WTC11 (cell line): Measurements from ENCODE around the gene RAC3. TPM values are rescaled to one million over a fixed set of nuclear protein-coding genes. Genes with fewer than 3 reads are reported as not detected.

Experiments used
- ATAC-seq: fragments of 200-7000 bp; cut with Tn5 transposase; 2 replicates; pipeline ENCODE4 v1.10.0; 2021; ENCODE audit warnings: mild to moderate bottlenecking, moderate library complexity
- CTCF ChIA-PET: fragments of 300-600 bp; sonication (Branson Sonifier 250); formaldehyde crosslinking; loops from one replicate; lab custom pipeline; 2021; ENCODE audit warnings: antibody characterized with exemption; lab: Charles Lee
- POLR2A ChIA-PET: fragments of 350-600 bp; sonication (Branson Sonifier 250); formaldehyde crosslinking; loops from one replicate; lab custom pipeline; 2021; ENCODE audit warnings: antibody characterized with exemption; lab: Charles Lee
- DNase-seq: peaks from one replicate; pipeline ENCODE4 v3.0.0; 2021; ENCODE audit warnings: low spot score
- H3K27ac Mint-ChIP-seq: 2 replicates; pipeline ENCODE4 v1.8.0; 2021; ENCODE audit warnings: mixed read lengths
- H3K27me3 Mint-ChIP-seq: 2 replicates; pipeline ENCODE4 v1.8.0; 2021; ENCODE audit warnings: low read depth, mild to moderate bottlenecking, moderate library complexity, mixed read lengths
- H3K36me3 Mint-ChIP-seq: 2 replicates; pipeline ENCODE4 v1.8.0; 2021; ENCODE audit warnings: mixed read lengths
- H3K4me1 Mint-ChIP-seq: 2 replicates; pipeline ENCODE4 v1.8.0; 2022; ENCODE audit warnings: mixed read lengths
- H3K4me3 Mint-ChIP-seq: 2 replicates; pipeline ENCODE4 v1.8.0; 2021; ENCODE audit warnings: mild to moderate bottlenecking, moderate library complexity, mixed read lengths
- H3K9me3 Mint-ChIP-seq: 2 replicates; pipeline ENCODE4 v1.8.0; 2021; ENCODE audit warnings: mixed read lengths
- ATF3 ChIP-seq: sonication (generic); formaldehyde crosslinking; conservative IDR thresholded peaks from 2 replicates; pipeline ENCODE4 v1.8.1; 2022; ENCODE audit warnings: mild to moderate bottlenecking, missing genetic modification reagents
- CDX4 ChIP-seq: fragments of 250-450 bp; sonication (Bioruptor Pico); IDR thresholded peaks from 2 replicates; pipeline ENCODE4 v1.9.0; 2021; ENCODE audit warnings: moderate library complexity, mild to moderate bottlenecking, inconsistent platforms, borderline replicate concordance
- CTCF ChIP-seq: fragments of 200-600 bp; IDR thresholded peaks from 2 replicates; pipeline ENCODE4 v1.8.0; 2022; ENCODE audit warnings: antibody characterized with exemption
- ESRRA ChIP-seq: sonication (generic); formaldehyde crosslinking; IDR thresholded peaks from 2 replicates; pipeline ENCODE4 v1.8.1; 2022; ENCODE audit warnings: mild to moderate bottlenecking, missing genetic modification reagents, borderline replicate concordance
- KAT7 ChIP-seq: sonication (generic); formaldehyde crosslinking; IDR thresholded peaks from 2 replicates; pipeline ENCODE4 v1.8.1; 2023; ENCODE audit warnings: missing genetic modification reagents, mild to moderate bottlenecking, borderline replicate concordance
- NFATC4 ChIP-seq: fragments of 250-450 bp; sonication (Bioruptor Pico); IDR thresholded peaks from 2 replicates; pipeline ENCODE4 v1.9.0; 2021; ENCODE audit warnings: mild to moderate bottlenecking
- NR1H2 ChIP-seq: sonication (generic); formaldehyde crosslinking; IDR thresholded peaks from 2 replicates; pipeline ENCODE4 v1.9.0; 2021; ENCODE audit warnings: mild to moderate bottlenecking, moderate library complexity, missing genetic modification reagents
- PRRX2 ChIP-seq: fragments of 250-450 bp; sonication (Bioruptor Pico); IDR thresholded peaks from 2 replicates; pipeline ENCODE4 v1.8.0; 2021; ENCODE audit warnings: mild to moderate bottlenecking
- RELA ChIP-seq: sonication (generic); formaldehyde crosslinking; IDR thresholded peaks from 2 replicates; pipeline ENCODE4 v1.8.1; 2022; ENCODE audit warnings: missing genetic modification reagents, mild to moderate bottlenecking, borderline replicate concordance
- TCF7 ChIP-seq: sonication (generic); formaldehyde crosslinking; IDR thresholded peaks from 2 replicates; pipeline ENCODE4 v1.8.0; 2022; ENCODE audit warnings: mild to moderate bottlenecking, low read depth, missing genetic modification reagents, moderate library complexity
- ZNF219 ChIP-seq: sonication (generic); formaldehyde crosslinking; IDR thresholded peaks from 2 replicates; pipeline ENCODE4 v1.8.0; 2023; ENCODE audit warnings: missing genetic modification reagents, mild to moderate bottlenecking, borderline replicate concordance
- ZNF317 ChIP-seq: sonication (generic); formaldehyde crosslinking; IDR thresholded peaks from 2 replicates; pipeline ENCODE4 v1.8.1; 2023; ENCODE audit warnings: low read depth, mild to moderate bottlenecking, moderate library complexity, missing genetic modification reagents, borderline replicate concordance
- ZNF396 ChIP-seq: fragments of 250-450 bp; sonication (Bioruptor Pico); IDR thresholded peaks from 2 replicates; pipeline ENCODE4 v1.8.0; 2021; ENCODE audit warnings: mild to moderate bottlenecking, moderate library complexity, borderline replicate concordance
- total RNA-seq: library from RNA; stranded (reverse); gene quantifications from 3 replicates; pipeline ENCODE4 v1.2.3, GENCODE V29; 2021
- TF ChIP-seq, protein P1 (sequence below): sonication (generic); formaldehyde crosslinking; IDR thresholded peaks from 2 replicates; pipeline ENCODE4 v1.8.0; 2022; ENCODE audit warnings: missing genetic modification reagents
- TF ChIP-seq, protein P2 (sequence below): sonication (generic); formaldehyde crosslinking; IDR thresholded peaks from 2 replicates; pipeline ENCODE4 v1.8.1; 2023; ENCODE audit warnings: mild to moderate bottlenecking, missing genetic modification reagents, borderline replicate concordance
- TF ChIP-seq, protein P3 (sequence below): sonication (generic); formaldehyde crosslinking; conservative IDR thresholded peaks from 2 replicates; pipeline ENCODE4 v1.8.1; 2023; ENCODE audit warnings: mild to moderate bottlenecking, low read depth, missing genetic modification reagents, moderate library complexity
- TF ChIP-seq, protein P4 (sequence below): sonication (generic); formaldehyde crosslinking; IDR thresholded peaks from 2 replicates; pipeline ENCODE4 v1.8.0; 2023; ENCODE audit warnings: missing genetic modification reagents
- TF ChIP-seq, protein P5 (sequence below): sonication (generic); formaldehyde crosslinking; IDR thresholded peaks from 2 replicates; pipeline ENCODE4 v1.8.1; 2022; ENCODE audit warnings: low read depth, missing genetic modification reagents, borderline replicate concordance

Gene RAC3
- total RNA-seq, 1 experiment from 2014 or later, result 163 TPM

DNA sequence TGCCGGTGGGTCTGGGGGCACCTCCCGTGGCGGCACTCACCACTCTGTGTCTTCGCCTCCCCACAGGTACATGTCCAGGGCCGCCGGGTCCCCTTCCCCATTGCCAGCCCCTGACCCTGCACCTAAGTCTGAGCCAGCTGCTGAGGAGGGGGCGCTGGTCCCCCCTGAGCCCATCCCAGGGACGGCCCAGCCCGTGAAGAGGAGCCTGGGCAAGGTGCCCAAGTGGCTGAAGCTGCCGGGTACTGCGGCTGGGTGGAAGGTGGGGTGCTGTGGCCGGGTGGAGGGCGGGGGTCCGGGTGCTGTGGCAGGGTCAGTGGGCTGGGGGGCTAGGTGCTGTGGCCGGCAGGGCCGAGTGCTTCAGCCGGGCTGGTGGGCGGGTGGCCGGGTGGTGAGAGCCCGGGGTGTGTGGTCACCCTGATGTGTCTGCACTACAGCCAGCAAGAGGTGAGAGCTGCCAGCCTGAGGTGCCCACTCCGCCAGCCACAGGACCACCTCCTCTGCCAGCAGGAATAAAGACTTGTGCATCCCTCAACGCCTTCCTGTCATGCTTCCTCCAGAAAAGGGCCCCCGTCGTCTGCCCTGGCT lies 14.5 kb upstream of the RAC3 start (continued):
- TF ChIP-seq CDX4 (CRISPR knock-in tag) (no peak), KAT7 (CRISPR knock-in tag) (no peak)
- TF ChIP-seq, protein P1, sequence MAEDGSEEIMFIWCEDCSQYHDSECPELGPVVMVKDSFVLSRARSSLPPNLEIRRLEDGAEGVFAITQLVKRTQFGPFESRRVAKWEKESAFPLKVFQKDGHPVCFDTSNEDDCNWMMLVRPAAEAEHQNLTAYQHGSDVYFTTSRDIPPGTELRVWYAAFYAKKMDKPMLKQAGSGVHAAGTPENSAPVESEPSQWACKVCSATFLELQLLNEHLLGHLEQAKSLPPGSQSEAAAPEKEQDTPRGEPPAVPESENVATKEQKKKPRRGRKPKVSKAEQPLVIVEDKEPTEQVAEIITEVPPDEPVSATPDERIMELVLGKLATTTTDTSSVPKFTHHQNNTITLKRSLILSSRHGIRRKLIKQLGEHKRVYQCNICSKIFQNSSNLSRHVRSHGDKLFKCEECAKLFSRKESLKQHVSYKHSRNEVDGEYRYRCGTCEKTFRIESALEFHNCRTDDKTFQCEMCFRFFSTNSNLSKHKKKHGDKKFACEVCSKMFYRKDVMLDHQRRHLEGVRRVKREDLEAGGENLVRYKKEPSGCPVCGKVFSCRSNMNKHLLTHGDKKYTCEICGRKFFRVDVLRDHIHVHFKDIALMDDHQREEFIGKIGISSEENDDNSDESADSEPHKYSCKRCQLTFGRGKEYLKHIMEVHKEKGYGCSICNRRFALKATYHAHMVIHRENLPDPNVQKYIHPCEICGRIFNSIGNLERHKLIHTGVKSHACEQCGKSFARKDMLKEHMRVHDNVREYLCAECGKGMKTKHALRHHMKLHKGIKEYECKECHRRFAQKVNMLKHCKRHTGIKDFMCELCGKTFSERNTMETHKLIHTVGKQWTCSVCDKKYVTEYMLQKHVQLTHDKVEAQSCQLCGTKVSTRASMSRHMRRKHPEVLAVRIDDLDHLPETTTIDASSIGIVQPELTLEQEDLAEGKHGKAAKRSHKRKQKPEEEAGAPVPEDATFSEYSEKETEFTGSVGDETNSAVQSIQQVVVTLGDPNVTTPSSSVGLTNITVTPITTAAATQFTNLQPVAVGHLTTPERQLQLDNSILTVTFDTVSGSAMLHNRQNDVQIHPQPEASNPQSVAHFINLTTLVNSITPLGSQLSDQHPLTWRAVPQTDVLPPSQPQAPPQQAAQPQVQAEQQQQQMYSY (CRISPR knock-in tag), result no peak

GRCh38 chr17:82017612-82018151 lies 13.8 kb upstream of the RAC3 start:
- Mint-ChIP-seq H3K27me3 (no peaks in the 10 kb centered on the region), H3K4me1 (peaks cover 5% of the 10 kb centered on the region), H3K4me3 (no peak overlapping the region), H3K36me3 (no peaks in the 10 kb centered on the region; the same call in 1 of the 2 replicates), H3K9me3 (no peaks in the 10 kb centered on the region), H3K27ac (no peak overlapping the region)
- ChIA-PET CTCF (interaction anchor here (1.0 to 8.8 kb wide), 5 partner anchors 13 to 90 kb away, joined by 3 to 119 read pairs (median 4); partner anchors contain the start of genes DCXR, MAFG and RAC3), POLR2A (no interaction called here)
- TF ChIP-seq CTCF (no peak), TCF7 (CRISPR knock-in tag) (no peak), ESRRA (CRISPR knock-in tag) (no peak), RELA (no peak), ZNF396 (CRISPR knock-in tag) (no peak), ATF3 (CRISPR knock-in tag) (no peak), NFATC4 (no peak), NR1H2 (CRISPR knock-in tag) (no peak), KAT7 (CRISPR knock-in tag) (no peak), ZNF317 (no peak), ZNF219 (CRISPR knock-in tag) (no peak), PRRX2 (no peak)
- TF ChIP-seq, protein P2, sequence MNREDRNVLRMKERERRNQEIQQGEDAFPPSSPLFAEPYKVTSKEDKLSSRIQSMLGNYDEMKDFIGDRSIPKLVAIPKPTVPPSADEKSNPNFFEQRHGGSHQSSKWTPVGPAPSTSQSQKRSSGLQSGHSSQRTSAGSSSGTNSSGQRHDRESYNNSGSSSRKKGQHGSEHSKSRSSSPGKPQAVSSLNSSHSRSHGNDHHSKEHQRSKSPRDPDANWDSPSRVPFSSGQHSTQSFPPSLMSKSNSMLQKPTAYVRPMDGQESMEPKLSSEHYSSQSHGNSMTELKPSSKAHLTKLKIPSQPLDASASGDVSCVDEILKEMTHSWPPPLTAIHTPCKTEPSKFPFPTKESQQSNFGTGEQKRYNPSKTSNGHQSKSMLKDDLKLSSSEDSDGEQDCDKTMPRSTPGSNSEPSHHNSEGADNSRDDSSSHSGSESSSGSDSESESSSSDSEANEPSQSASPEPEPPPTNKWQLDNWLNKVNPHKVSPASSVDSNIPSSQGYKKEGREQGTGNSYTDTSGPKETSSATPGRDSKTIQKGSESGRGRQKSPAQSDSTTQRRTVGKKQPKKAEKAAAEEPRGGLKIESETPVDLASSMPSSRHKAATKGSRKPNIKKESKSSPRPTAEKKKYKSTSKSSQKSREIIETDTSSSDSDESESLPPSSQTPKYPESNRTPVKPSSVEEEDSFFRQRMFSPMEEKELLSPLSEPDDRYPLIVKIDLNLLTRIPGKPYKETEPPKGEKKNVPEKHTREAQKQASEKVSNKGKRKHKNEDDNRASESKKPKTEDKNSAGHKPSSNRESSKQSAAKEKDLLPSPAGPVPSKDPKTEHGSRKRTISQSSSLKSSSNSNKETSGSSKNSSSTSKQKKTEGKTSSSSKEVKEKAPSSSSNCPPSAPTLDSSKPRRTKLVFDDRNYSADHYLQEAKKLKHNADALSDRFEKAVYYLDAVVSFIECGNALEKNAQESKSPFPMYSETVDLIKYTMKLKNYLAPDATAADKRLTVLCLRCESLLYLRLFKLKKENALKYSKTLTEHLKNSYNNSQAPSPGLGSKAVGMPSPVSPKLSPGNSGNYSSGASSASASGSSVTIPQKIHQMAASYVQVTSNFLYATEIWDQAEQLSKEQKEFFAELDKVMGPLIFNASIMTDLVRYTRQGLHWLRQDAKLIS (CRISPR knock-in tag), result no peak
- TF ChIP-seq, protein P3, sequence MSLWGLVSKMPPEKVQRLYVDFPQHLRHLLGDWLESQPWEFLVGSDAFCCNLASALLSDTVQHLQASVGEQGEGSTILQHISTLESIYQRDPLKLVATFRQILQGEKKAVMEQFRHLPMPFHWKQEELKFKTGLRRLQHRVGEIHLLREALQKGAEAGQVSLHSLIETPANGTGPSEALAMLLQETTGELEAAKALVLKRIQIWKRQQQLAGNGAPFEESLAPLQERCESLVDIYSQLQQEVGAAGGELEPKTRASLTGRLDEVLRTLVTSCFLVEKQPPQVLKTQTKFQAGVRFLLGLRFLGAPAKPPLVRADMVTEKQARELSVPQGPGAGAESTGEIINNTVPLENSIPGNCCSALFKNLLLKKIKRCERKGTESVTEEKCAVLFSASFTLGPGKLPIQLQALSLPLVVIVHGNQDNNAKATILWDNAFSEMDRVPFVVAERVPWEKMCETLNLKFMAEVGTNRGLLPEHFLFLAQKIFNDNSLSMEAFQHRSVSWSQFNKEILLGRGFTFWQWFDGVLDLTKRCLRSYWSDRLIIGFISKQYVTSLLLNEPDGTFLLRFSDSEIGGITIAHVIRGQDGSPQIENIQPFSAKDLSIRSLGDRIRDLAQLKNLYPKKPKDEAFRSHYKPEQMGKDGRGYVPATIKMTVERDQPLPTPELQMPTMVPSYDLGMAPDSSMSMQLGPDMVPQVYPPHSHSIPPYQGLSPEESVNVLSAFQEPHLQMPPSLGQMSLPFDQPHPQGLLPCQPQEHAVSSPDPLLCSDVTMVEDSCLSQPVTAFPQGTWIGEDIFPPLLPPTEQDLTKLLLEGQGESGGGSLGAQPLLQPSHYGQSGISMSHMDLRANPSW (CRISPR knock-in tag), result no peak
- TF ChIP-seq, protein P4, sequence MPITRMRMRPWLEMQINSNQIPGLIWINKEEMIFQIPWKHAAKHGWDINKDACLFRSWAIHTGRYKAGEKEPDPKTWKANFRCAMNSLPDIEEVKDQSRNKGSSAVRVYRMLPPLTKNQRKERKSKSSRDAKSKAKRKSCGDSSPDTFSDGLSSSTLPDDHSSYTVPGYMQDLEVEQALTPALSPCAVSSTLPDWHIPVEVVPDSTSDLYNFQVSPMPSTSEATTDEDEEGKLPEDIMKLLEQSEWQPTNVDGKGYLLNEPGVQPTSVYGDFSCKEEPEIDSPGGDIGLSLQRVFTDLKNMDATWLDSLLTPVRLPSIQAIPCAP, result no peak
- TF ChIP-seq, protein P5, sequence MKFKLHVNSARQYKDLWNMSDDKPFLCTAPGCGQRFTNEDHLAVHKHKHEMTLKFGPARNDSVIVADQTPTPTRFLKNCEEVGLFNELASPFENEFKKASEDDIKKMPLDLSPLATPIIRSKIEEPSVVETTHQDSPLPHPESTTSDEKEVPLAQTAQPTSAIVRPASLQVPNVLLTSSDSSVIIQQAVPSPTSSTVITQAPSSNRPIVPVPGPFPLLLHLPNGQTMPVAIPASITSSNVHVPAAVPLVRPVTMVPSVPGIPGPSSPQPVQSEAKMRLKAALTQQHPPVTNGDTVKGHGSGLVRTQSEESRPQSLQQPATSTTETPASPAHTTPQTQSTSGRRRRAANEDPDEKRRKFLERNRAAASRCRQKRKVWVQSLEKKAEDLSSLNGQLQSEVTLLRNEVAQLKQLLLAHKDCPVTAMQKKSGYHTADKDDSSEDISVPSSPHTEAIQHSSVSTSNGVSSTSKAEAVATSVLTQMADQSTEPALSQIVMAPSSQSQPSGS (CRISPR knock-in tag), result no peak
- ATAC-seq (no peak), DNase-seq (no peak)
